ENCODE measurements around the gene CCL2. TPM values are rescaled to one million over a fixed set of nuclear protein-coding genes. Genes with fewer than 3 reads are reported as not detected.

Gene CCL2
- total RNA-seq, 1 donor from 2014 or later, result 44.1 TPM

DNA sequence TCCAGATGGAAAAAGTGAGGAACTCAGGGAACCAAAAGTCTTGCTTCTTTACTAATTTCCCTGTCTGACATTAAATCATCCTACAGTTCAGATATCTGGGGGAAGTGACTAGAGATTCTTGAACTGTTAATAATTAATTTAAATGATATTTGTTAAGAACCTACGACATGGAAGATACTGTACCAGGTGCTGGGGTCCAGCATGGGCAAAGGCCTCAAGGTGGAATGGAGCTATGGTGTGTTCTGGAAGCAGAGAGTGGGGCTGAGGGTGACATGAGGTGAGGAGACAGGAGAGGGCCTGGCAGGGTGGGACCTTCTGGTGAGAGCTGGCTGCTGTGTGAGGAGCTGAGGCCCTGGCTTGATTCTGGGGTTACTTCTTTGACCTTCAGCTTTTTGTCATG lies 6.0 kb upstream of the CCL2 start:
- Histone ChIP-seq H3K9ac (ENCODE audit: low read length) (peak overlapping the region; percentile 81), H3K27ac (ENCODE audit: low read depth, low read length) (peak overlapping the region; percentile 97), H3K27me3 (ENCODE audit: insufficient read depth, low read length) (no peaks in the 10 kb centered on the region), H4K20me1 (ENCODE audit: insufficient read depth, low read length) (no peaks in the 10 kb centered on the region), H3K4me2 (ENCODE audit: low read length) (peak overlapping the region; percentile 48), H2AFZ (ENCODE audit: low read depth, low read length) (no peak overlapping the region), H3K4me3 (ENCODE audit: insufficient read depth, low read depth, low read length) (no peak overlapping the region), H3K4me1 (ENCODE audit: insufficient read depth, low read length) (peaks cover 66% of the 10 kb centered on the region), H3K79me2 (ENCODE audit: insufficient read depth, low read length) (no peaks in the 10 kb centered on the region), H3K9me3 (ENCODE audit: insufficient read depth, low read depth, low read length) (no peaks in the 10 kb centered on the region), H3K36me3 (ENCODE audit: insufficient read depth, low read length) (no peaks in the 10 kb centered on the region)
- TF ChIP-seq, protein P1, sequence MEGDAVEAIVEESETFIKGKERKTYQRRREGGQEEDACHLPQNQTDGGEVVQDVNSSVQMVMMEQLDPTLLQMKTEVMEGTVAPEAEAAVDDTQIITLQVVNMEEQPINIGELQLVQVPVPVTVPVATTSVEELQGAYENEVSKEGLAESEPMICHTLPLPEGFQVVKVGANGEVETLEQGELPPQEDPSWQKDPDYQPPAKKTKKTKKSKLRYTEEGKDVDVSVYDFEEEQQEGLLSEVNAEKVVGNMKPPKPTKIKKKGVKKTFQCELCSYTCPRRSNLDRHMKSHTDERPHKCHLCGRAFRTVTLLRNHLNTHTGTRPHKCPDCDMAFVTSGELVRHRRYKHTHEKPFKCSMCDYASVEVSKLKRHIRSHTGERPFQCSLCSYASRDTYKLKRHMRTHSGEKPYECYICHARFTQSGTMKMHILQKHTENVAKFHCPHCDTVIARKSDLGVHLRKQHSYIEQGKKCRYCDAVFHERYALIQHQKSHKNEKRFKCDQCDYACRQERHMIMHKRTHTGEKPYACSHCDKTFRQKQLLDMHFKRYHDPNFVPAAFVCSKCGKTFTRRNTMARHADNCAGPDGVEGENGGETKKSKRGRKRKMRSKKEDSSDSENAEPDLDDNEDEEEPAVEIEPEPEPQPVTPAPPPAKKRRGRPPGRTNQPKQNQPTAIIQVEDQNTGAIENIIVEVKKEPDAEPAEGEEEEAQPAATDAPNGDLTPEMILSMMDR (IDR thresholded peaks at IDR 0.05; ENCODE audit: insufficient read depth, low read depth, low read length), result no peak
- TF ChIP-seq EZH2 (IDR thresholded peaks at IDR 0.05; ENCODE audit: insufficient read depth, low read length), result no peak
- Mint-ChIP-seq H3K36me3 (ENCODE audit: low read depth, unreplicated experiment) (no peaks in the 10 kb centered on the region), H3K27me3 (ENCODE audit: low read depth, unreplicated experiment) (peaks cover 2% of the 10 kb centered on the region), H3K9me3 (ENCODE audit: unreplicated experiment) (peaks cover 4% of the 10 kb centered on the region), H3K4me1 (ENCODE audit: low read depth, unreplicated experiment) (peaks cover 45% of the 10 kb centered on the region), H3K4me3 (ENCODE audit: unreplicated experiment) (no peak overlapping the region), H3K27ac (ENCODE audit: unreplicated experiment) (no peak overlapping the region)
- no peak for FAIRE-seq
- no peak for DNase-seq (ENCODE audit: low read depth)

DNA sequence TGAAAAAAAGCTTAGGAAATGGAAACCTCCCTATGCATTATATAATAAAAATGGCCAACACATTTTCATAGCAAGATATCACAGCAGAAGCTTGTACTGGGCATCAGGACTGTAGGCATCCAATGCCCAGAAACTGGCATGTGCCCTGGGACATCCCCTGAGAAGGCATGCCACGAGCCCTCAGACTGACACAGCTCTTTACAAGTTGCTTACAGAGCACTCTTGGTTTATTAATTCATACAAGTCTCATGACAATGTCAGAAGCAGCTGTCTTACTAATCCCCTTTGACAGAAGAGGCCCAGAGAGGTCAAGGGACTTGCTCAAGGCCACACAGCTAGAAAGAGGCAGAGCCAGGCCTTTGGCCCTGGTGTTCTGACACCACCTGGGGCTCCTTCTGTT lies 5.6 kb upstream of the CCL2 start:
- H3K27ac ChIP-seq (ENCODE audit: low read depth, low read length), result peak overlapping the region; percentile 97
- H3K27me3 Mint-ChIP-seq (ENCODE audit: low read depth, unreplicated experiment), result peaks cover 2% of the 10 kb centered on the region
- no peak overlapping the region for H3K4me3 Mint-ChIP-seq (ENCODE audit: unreplicated experiment)
- no peaks in the 10 kb centered on the region for H3K36me3 Mint-ChIP-seq (ENCODE audit: low read depth, unreplicated experiment)
- TF ChIP-seq EZH2 (IDR thresholded peaks at IDR 0.05; ENCODE audit: insufficient read depth, low read length), result no peak
- TF ChIP-seq, protein P1 (IDR thresholded peaks at IDR 0.05; ENCODE audit: insufficient read depth, low read depth, low read length), result no peak
- peak overlapping the region; percentile 81 for H3K9ac ChIP-seq (ENCODE audit: low read length)
- no peaks in the 10 kb centered on the region for H3K9me3 ChIP-seq (ENCODE audit: insufficient read depth, low read depth, low read length)
- H3K4me1 ChIP-seq (ENCODE audit: insufficient read depth, low read length), result peaks cover 70% of the 10 kb centered on the region
- FAIRE-seq (no peak), DNase-seq (ENCODE audit: low read depth) (no peak)
- peaks cover 49% of the 10 kb centered on the region for H3K4me1 Mint-ChIP-seq (ENCODE audit: low read depth, unreplicated experiment)
- no peak overlapping the region for H3K27ac Mint-ChIP-seq (ENCODE audit: unreplicated experiment)
- peak overlapping the region; percentile 48 for H3K4me2 ChIP-seq (ENCODE audit: low read length)
- H3K36me3 ChIP-seq (ENCODE audit: insufficient read depth, low read length), result no peaks in the 10 kb centered on the region
- H3K9me3 Mint-ChIP-seq (ENCODE audit: unreplicated experiment), result peaks cover 4% of the 10 kb centered on the region
- no peak overlapping the region for H3K4me3 ChIP-seq (ENCODE audit: insufficient read depth, low read depth, low read length)
- H2AFZ ChIP-seq (ENCODE audit: low read depth, low read length), result no peak overlapping the region
- no peaks in the 10 kb centered on the region for H4K20me1 ChIP-seq (ENCODE audit: insufficient read depth, low read length)
- no peaks in the 10 kb centered on the region for H3K79me2 ChIP-seq (ENCODE audit: insufficient read depth, low read length)
- H3K27me3 ChIP-seq (ENCODE audit: insufficient read depth, low read length), result no peaks in the 10 kb centered on the region

DNA sequence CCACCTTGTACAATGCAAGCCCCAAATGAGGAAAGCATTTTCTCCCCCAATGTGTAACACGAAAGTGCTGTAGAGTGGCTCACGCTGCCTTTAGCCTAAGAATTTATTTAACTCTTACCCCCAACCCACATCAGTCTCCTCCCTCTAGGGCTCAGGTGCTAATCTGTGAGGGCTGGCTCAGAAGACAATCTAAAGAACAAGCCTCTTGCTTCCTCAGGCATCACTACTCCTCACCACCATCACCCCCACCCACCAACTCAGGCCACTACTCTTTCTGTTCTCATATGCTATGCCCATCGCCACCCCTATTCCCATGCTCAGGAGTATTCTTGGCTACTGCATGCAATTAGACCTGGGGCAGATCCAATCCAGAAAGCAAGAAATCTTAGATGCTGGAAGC lies 3.9 kb upstream of the CCL2 start:
- FAIRE-seq (no peak), DNase-seq (ENCODE audit: low read depth) (no peak)
- Mint-ChIP-seq H3K4me3 (ENCODE audit: unreplicated experiment) (no peak overlapping the region), H3K36me3 (ENCODE audit: low read depth, unreplicated experiment) (no peaks in the 10 kb centered on the region), H3K9me3 (ENCODE audit: unreplicated experiment) (peaks cover 4% of the 10 kb centered on the region), H3K4me1 (ENCODE audit: low read depth, unreplicated experiment) (peaks cover 57% of the 10 kb centered on the region), H3K27ac (ENCODE audit: unreplicated experiment) (no peak overlapping the region), H3K27me3 (ENCODE audit: low read depth, unreplicated experiment) (peaks cover 2% of the 10 kb centered on the region)
- Histone ChIP-seq H4K20me1 (ENCODE audit: insufficient read depth, low read length) (no peaks in the 10 kb centered on the region), H3K4me3 (ENCODE audit: insufficient read depth, low read depth, low read length) (no peak overlapping the region), H3K4me1 (ENCODE audit: insufficient read depth, low read length) (peaks cover 87% of the 10 kb centered on the region), H3K9ac (ENCODE audit: low read length) (peak overlapping the region; percentile 88), H3K9me3 (ENCODE audit: insufficient read depth, low read depth, low read length) (no peaks in the 10 kb centered on the region), H3K27ac (ENCODE audit: low read depth, low read length) (peak overlapping the region; percentile 97), H2AFZ (ENCODE audit: low read depth, low read length) (no peak overlapping the region), H3K4me2 (ENCODE audit: low read length) (peak overlapping the region; percentile 90), H3K79me2 (ENCODE audit: insufficient read depth, low read length) (peaks cover 8% of the 10 kb centered on the region), H3K36me3 (ENCODE audit: insufficient read depth, low read length) (no peaks in the 10 kb centered on the region), H3K27me3 (ENCODE audit: insufficient read depth, low read length) (no peaks in the 10 kb centered on the region)
- TF ChIP-seq, protein P1 (IDR thresholded peaks at IDR 0.05; ENCODE audit: insufficient read depth, low read depth, low read length), result no peak
- no peak for TF ChIP-seq EZH2 (IDR thresholded peaks at IDR 0.05; ENCODE audit: insufficient read depth, low read length)

All from astrocyte (in vitro differentiated cells and primary cell).